ENCODE data around the gene NUDCD2.
"Not testable (repeated sequence)": the region's sequence is repeated elsewhere in the genome, so short reads cannot be mapped to it uniquely, and the experiment has no call there.

Gene NUDCD2

DNA sequence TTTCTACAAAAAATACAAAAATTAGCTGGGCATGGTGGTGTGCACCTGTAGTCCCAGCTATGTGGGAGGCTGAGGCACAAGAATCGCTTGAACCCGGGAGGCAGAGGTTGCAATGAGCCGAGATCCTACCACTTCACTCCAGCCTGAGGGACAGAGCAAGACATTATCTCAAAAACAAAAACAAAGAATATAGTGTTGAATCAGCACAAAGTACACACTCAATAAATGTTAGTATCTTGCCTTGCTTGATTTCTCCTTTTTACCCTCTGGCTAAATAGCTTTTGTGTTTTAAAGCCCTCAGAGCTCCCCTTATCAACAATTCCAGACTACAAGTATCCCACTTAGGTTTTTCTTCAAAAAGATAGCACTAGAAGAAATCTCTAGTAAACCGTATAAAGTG, 60.0 kb downstream of the NUDCD2 start:
- TF ChIP-seq, protein P1, sequence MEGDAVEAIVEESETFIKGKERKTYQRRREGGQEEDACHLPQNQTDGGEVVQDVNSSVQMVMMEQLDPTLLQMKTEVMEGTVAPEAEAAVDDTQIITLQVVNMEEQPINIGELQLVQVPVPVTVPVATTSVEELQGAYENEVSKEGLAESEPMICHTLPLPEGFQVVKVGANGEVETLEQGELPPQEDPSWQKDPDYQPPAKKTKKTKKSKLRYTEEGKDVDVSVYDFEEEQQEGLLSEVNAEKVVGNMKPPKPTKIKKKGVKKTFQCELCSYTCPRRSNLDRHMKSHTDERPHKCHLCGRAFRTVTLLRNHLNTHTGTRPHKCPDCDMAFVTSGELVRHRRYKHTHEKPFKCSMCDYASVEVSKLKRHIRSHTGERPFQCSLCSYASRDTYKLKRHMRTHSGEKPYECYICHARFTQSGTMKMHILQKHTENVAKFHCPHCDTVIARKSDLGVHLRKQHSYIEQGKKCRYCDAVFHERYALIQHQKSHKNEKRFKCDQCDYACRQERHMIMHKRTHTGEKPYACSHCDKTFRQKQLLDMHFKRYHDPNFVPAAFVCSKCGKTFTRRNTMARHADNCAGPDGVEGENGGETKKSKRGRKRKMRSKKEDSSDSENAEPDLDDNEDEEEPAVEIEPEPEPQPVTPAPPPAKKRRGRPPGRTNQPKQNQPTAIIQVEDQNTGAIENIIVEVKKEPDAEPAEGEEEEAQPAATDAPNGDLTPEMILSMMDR (IDR thresholded peaks at IDR 0.05; ENCODE audit: low read depth, low read length) = no peak
- H3K4me3 ChIP-seq (replicated peaks in 1 of 2; ENCODE audit: low read depth in 2 of 2, low read length in 2 of 2) = no peak overlapping the region
- no peak for DNase-seq (ENCODE audit: low read depth in 2 of 2)

GRCh38 chr5:163397354-163397753, 62.5 kb downstream of the NUDCD2 start:
- TF ChIP-seq, protein P1 (IDR thresholded peaks at IDR 0.05; ENCODE audit: low read depth, low read length) = no peak
- no peak for DNase-seq (ENCODE audit: low read depth in 2 of 2)
- no peak overlapping the region for H3K4me3 ChIP-seq (replicated peaks in 1 of 2; ENCODE audit: low read depth in 2 of 2, low read length in 2 of 2)

DNA sequence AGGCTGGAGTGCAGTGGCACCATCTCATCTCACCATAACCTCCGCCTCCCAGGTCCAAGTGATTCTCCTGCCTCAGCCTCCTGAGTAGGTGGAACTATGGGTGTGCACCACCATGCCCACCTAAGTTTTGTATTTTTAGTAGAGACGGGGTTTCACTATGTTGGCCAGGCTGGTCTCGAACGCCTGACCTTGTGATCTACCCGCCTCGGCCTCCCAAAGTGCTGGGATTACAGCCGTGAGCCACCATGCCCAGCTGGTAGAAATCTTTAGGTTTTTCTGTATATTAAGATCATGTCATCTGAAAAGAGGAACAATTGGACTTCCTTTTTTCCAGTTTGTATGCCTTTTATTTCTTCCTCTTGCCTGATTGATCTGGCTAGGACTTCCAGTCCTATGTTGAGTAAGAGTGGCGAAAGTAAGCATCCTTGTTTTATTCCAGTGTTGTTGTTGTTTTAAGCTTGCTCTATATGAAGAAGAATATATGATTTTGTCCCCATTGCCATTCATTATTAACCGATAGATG, 63.0 kb downstream of the NUDCD2 start:
- not testable (repeated sequence) for DNase-seq (ENCODE audit: low read depth in 2 of 2); H3K4me3 ChIP-seq (replicated peaks in 1 of 2; ENCODE audit: low read depth in 2 of 2, low read length in 2 of 2)
